ENCODE results near the gene EPHA8.

GRCh38 chr1:22600817-22601605 lies 37.7 kb downstream of the EPHA8 start:
- no peak for TF ChIP-seq POLR2A (IDR thresholded peaks at IDR 0.05; ENCODE audit: low read length)
- no peak for TF ChIP-seq GATA1 (IDR thresholded peaks at IDR 0.05; ENCODE audit: low read depth, low read length)

All from erythroblast (primary cell).